SH-SY5Y (cell line): ENCODE measurements around the gene SV2C.

Experiments used
- GATA2 ChIP-seq: IDR thresholded peaks from 2 replicates; pipeline ENCODE4 v1.6.1; 2011; ENCODE audit warnings: mild to moderate bottlenecking, low read depth, low read length
- GATA3 ChIP-seq: IDR thresholded peaks from 2 replicates; pipeline ENCODE4 v1.6.1; 2011; ENCODE audit warnings: low read depth, mild to moderate bottlenecking, low read length, moderate library complexity

SV2C gene

GRCh38 chr5:76389513-76390154 is 306.5 kb downstream of the SV2C start:
- no peak for TF ChIP-seq GATA3
- no peak for TF ChIP-seq GATA2

GRCh38 chr5:76391014-76391413 is 307.8 kb downstream of the SV2C start:
- TF ChIP-seq GATA3 = no peak
- no peak for TF ChIP-seq GATA2

GRCh38 chr5:76393035-76393680 is 310.0 kb downstream of the SV2C start:
- TF ChIP-seq GATA2 = no peak
- TF ChIP-seq GATA3 = no peak

- TF ChIP-seq GATA3 (no peak), GATA2 (no peak)
These were observed 314.0 kb downstream of the SV2C start for GRCh38 chr5:76397200-76397599.

GRCh38 chr5:76399268-76399667 is 316.1 kb downstream of the SV2C start:
- TF ChIP-seq GATA3 (no peak), GATA2 (no peak)

GRCh38 chr5:76400466-76400865 is 317.3 kb downstream of the SV2C start:
- TF ChIP-seq GATA3 (no peak), GATA2 (no peak)

GRCh38 chr5:76401801-76402250 is 318.6 kb downstream of the SV2C start:
- TF ChIP-seq GATA3 (no peak), GATA2 (no peak)

GRCh38 chr5:76402251-76402885 is 319.2 kb downstream of the SV2C start:
- TF ChIP-seq GATA3 (no peak), GATA2 (peak; percentile 39; the same call in 1 of the 2 replicates)

- no peak for TF ChIP-seq GATA3
- TF ChIP-seq GATA2 = no peak
These were observed 319.9 kb downstream of the SV2C start, which contains the start of gene IQGAP2 for GRCh38 chr5:76402886-76403765. Gene IQGAP2 (plus strand): TSS chr5:76403285. CDS start chr5:76403546, 261 bp downstream.
